B cell (primary cell): ENCODE results near the gene AGFG2. TPM values are rescaled to one million over a fixed set of nuclear protein-coding genes. Genes with fewer than 3 reads are reported as not detected.

ENCODE experiments used
- ATAC-seq: fragments of 200-7000 bp; cut with Tn5 transposase; one replicate; pipeline ENCODE4 v1.10.0; 2021; ENCODE audit warnings: low read depth, mild to moderate bottlenecking, moderate number of reproducible peaks, moderate library complexity
- CTCF ChIA-PET: fragments of 350-600 bp; sonication (Branson Sonifier 250); formaldehyde crosslinking; loops from one replicate; lab custom pipeline; 2021; ENCODE audit warnings: antibody characterized with exemption, inconsistent platforms; lab: Charles Lee
- POLR2A ChIA-PET: fragments of 350-600 bp; sonication (Branson Sonifier 250); formaldehyde crosslinking; loops from one replicate; lab custom pipeline; 2021; ENCODE audit warnings: antibody characterized with exemption; lab: Charles Lee
- DNase-seq: peaks from one replicate; pipeline ENCODE4 v3.0.0; 2013
- H2AFZ ChIP-seq: 2 replicates; pipeline ENCODE4 v1.6.1; 2012; ENCODE audit warnings: mild to moderate bottlenecking, low read depth, low read length; ENCODE audit not compliant: insufficient read depth, poor library complexity, severe bottlenecking
- H3K27ac ChIP-seq, 2 donors: 1 replicate in 1 of 2; 2 replicates in 1 of 2; pipeline ENCODE4 v1.5.1; 2012 to 2013; ENCODE audit warnings: low read length in 2 of 2, mild to moderate bottlenecking in 2 of 2, moderate library complexity in 1 of 2
- H3K27me3 ChIP-seq, 4 experiments: fragments of 200-600 bp in 1 of 4; sonication (generic) in 1 of 4; replicated peaks in 1 of 4; 1 replicate in 2 of 4; 2 replicates in 2 of 4; pipeline versions ENCODE4 v1.6.1 to v1.7.0; 2013 to 2016; ENCODE audit warnings: low read length in 3 of 4, mild to moderate bottlenecking in 2 of 4, mixed read lengths in 1 of 4, moderate library complexity in 1 of 4; ENCODE audit not compliant: insufficient read depth in 4 of 4, control insufficient read depth in 3 of 4; ENCODE audit errors: control extremely low read depth in 1 of 4
- H3K36me3 ChIP-seq, 2 experiments: replicated peaks in 1 of 2; 1 replicate in 1 of 2; 2 replicates in 1 of 2; pipeline versions ENCODE4 v1.6.1 to v1.7.1; 2013; ENCODE audit warnings: low read length in 1 of 2; ENCODE audit not compliant: insufficient read depth in 2 of 2, control insufficient read depth in 1 of 2; ENCODE audit errors: control extremely low read depth in 1 of 2, extremely low read depth in 1 of 2
- H3K4me1 ChIP-seq, 2 donors: fragments of 200-600 bp in 1 of 2; sonication (generic) in 1 of 2; 1 replicate in 1 of 2; 2 replicates in 1 of 2; pipeline versions ENCODE4 v1.5.1 to v1.6.1; 2013 to 2017; ENCODE audit warnings: low read length in 2 of 2; ENCODE audit not compliant: control insufficient read depth in 2 of 2, insufficient read depth in 2 of 2
- H3K4me2 ChIP-seq: replicated peaks from 2 replicates; pipeline ENCODE3; 2012; ENCODE audit warnings: mild to moderate bottlenecking, low read depth, low read length; ENCODE audit not compliant: poor library complexity, severe bottlenecking
- H3K4me3 ChIP-seq, 5 experiments: fragments of 200-600 bp in 1 of 5; sonication (generic) in 1 of 5; 1 replicate in 3 of 5; 2 replicates in 2 of 5; pipeline versions ENCODE4 v1.5.1 to v1.7.0; 2011 to 2016; ENCODE audit warnings: low read length in 4 of 5, mild to moderate bottlenecking in 4 of 5, low read depth in 2 of 5, control low read depth in 1 of 5, moderate library complexity in 1 of 5; ENCODE audit not compliant: insufficient read depth in 1 of 5; ENCODE audit errors: control extremely low read depth in 1 of 5, extremely low read depth in 1 of 5
- H3K79me2 ChIP-seq: fragments of 200-600 bp; sonication (generic); one replicate; pipeline ENCODE4 v1.6.0; 2016; ENCODE audit warnings: low read length; ENCODE audit not compliant: control insufficient read depth, insufficient read depth
- H3K9ac ChIP-seq: fragments of 200-600 bp; sonication (generic); 2 replicates; pipeline ENCODE4 v1.6.1; 2017; ENCODE audit warnings: mild to moderate bottlenecking, low read length, moderate library complexity
- H3K9me3 ChIP-seq, 3 donors: one replicate each; pipeline versions ENCODE4 v1.6.1 to v1.7.1; 2013; ENCODE audit warnings: low read length in 2 of 3; ENCODE audit not compliant: control insufficient read depth in 2 of 3, insufficient read depth in 1 of 3; ENCODE audit errors: control extremely low read depth in 1 of 3
- H4K20me1 ChIP-seq: 2 replicates; pipeline ENCODE4 v1.6.0; 2012; ENCODE audit warnings: mild to moderate bottlenecking, low read length; ENCODE audit not compliant: insufficient read depth, control insufficient read depth, poor library complexity, severe bottlenecking
- H3K27ac Mint-ChIP-seq: one replicate; pipeline ENCODE4 v1.8.0; 2021; ENCODE audit warnings: mixed read lengths
- H3K27me3 Mint-ChIP-seq: one replicate; pipeline ENCODE4 v1.8.0; 2021; ENCODE audit warnings: mixed read lengths
- H3K4me1 Mint-ChIP-seq: one replicate; pipeline ENCODE4 v1.8.0; 2021; ENCODE audit warnings: mixed read lengths
- H3K4me3 Mint-ChIP-seq: one replicate; pipeline ENCODE4 v1.8.0; 2021; ENCODE audit warnings: mixed read lengths
- H3K9me3 Mint-ChIP-seq: one replicate; pipeline ENCODE4 v1.8.0; 2022; ENCODE audit warnings: mixed read lengths; ENCODE audit not compliant: insufficient read depth
- EZH2 ChIP-seq: IDR thresholded peaks from 2 replicates; pipeline ENCODE4 v1.6.1; 2012; ENCODE audit warnings: borderline replicate concordance, low read depth, mild to moderate bottlenecking, moderate library complexity, low read length; ENCODE audit not compliant: insufficient read depth, poor library complexity, severe bottlenecking
- WGBS: methylation state at CpG from one replicate; pipeline ENCODE4 v1.1.5; 2013; ENCODE audit warnings: missing lambda C conversion rate; ENCODE audit not compliant: insufficient coverage; 5-methylcytosine and 5-hydroxymethylcytosine counted together
- intact Hi-C: fragments of 100-400 bp; cut with micrococcal nuclease; formaldehyde crosslinking; loops from one replicate; pipeline ENCODE4 v1.10.0; 2022
- polyA plus RNA-seq: library from polyadenylated mRNA; depleted of rRNA; stranded (reverse); fragments of >200 nt; gene quantifications from 2 replicates; pipeline ENCODE4 v1.2.3, GENCODE V29; 2012
- total RNA-seq, 2 donors: library from RNA; stranded (reverse); fragments of 120-200 nt in 1 of 2; gene quantifications; 1 replicate in 1 of 2; 2 replicates in 1 of 2; pipeline versions ENCODE4 v1.2.3 to v1.2.4, GENCODE V29; 2013 to 2022
- TF ChIP-seq, protein P1 (sequence below): fragments of 200-600 bp; IDR thresholded peaks from one replicate; pipeline ENCODE4 v1.8.0; 2022; ENCODE audit warnings: antibody characterized with exemption, mild to moderate bottlenecking

AGFG2 gene
- total and polyA plus RNA-seq, 2 donors (not counting 1 experiment from before 2014, with no cell fraction given) = 11.0 TPM

GRCh38 chr7:100570954-100571828, 32.2 kb downstream of the AGFG2 start:
- Mint-ChIP-seq H3K27ac (no peak overlapping the region), H3K27me3 (no peaks in the 10 kb centered on the region)
- peak overlapping the region; percentile 85 for H3K4me2 ChIP-seq

More at GRCh38 chr7:100570954-100571828, 32.2 kb downstream of the AGFG2 start:
- ChIA-PET POLR2A (interaction anchor here (0.5 to 1.0 kb wide), 3 partner anchors 13 to 450 kb away, joined by 3 to 6 read pairs (median 5); no protein-coding TSS in a partner anchor), CTCF (interaction anchor here (0.6 to 1.7 kb wide), 7 partner anchors 9 to 488 kb away, joined by 3 to 8 read pairs (median 5); partner anchors contain the start of gene SLC12A9)
- Histone ChIP-seq H3K36me3 (peaks cover 0 to 22% of the 10 kb centered on the region in 2 experiments), H3K4me3 (no peak overlapping the region), H4K20me1 (peaks cover 38% of the 10 kb centered on the region), H3K4me1 (peaks cover 39 to 49% of the 10 kb centered on the region in 2 donors), H3K79me2 (no peaks in the 10 kb centered on the region), H3K27ac (no peak overlapping the region), H3K9me3 (no peaks in the 10 kb centered on the region), H3K9ac (no peak overlapping the region), H2AFZ (no peak overlapping the region), H3K27me3 (no peaks in the 10 kb centered on the region)
- peaks cover 37% of the 10 kb centered on the region for H3K4me1 Mint-ChIP-seq
- DNase-seq = no peak
- intact Hi-C loops = loop anchor here (1.0 kb wide), 1 partner anchor 12 kb away; no protein-coding TSS in a partner anchor
- no peak for TF ChIP-seq EZH2
- TF ChIP-seq, protein P1, sequence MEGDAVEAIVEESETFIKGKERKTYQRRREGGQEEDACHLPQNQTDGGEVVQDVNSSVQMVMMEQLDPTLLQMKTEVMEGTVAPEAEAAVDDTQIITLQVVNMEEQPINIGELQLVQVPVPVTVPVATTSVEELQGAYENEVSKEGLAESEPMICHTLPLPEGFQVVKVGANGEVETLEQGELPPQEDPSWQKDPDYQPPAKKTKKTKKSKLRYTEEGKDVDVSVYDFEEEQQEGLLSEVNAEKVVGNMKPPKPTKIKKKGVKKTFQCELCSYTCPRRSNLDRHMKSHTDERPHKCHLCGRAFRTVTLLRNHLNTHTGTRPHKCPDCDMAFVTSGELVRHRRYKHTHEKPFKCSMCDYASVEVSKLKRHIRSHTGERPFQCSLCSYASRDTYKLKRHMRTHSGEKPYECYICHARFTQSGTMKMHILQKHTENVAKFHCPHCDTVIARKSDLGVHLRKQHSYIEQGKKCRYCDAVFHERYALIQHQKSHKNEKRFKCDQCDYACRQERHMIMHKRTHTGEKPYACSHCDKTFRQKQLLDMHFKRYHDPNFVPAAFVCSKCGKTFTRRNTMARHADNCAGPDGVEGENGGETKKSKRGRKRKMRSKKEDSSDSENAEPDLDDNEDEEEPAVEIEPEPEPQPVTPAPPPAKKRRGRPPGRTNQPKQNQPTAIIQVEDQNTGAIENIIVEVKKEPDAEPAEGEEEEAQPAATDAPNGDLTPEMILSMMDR = no peak
- peak overlapping the region; percentile 60 for H3K4me3 Mint-ChIP-seq
- ATAC-seq = no peak
- WGBS = 91% methylated on average over 22 of the region's 26 CpGs
- H3K9me3 Mint-ChIP-seq = no peaks in the 10 kb centered on the region
